Neural cell (in vitro differentiated cells): Measurements from ENCODE around the gene NRCAM. TPM values are rescaled to one million over a fixed set of nuclear protein-coding genes. Genes with fewer than 3 reads are reported as not detected.

ENCODE experiments used
- H2AFZ ChIP-seq: fragments of 200-600, 300-800 bp; sonication (generic), shearing (Covaris generic); 2 replicates; pipeline ENCODE4 v1.6.0; 2014; ENCODE audit warnings: low read depth, mild to moderate bottlenecking, antibody characterized with exemption, low read length, moderate library complexity
- H3F3A ChIP-seq: fragments of 200-600 bp; shearing (Covaris generic); 2 replicates; pipeline ENCODE4 v1.6.1; 2016; ENCODE audit warnings: mild to moderate bottlenecking, moderate library complexity, mixed read lengths, antibody characterized with exemption, low read length; ENCODE audit not compliant: insufficient read depth, poor library complexity, severe bottlenecking
- H3K27ac ChIP-seq: fragments of 200-600, 300-800 bp; sonication (generic), shearing (Covaris generic); 2 replicates; pipeline ENCODE4 v1.5.1; 2014; ENCODE audit warnings: mild to moderate bottlenecking, low read length, moderate library complexity
- H3K27me3 ChIP-seq: fragments of 300-800, 200-600 bp; sonication (generic), shearing (Covaris generic); 2 replicates; pipeline ENCODE4 v1.6.0; 2014; ENCODE audit warnings: mild to moderate bottlenecking, low read depth, low read length, moderate library complexity; ENCODE audit not compliant: insufficient read depth
- H3K36me3 ChIP-seq: fragments of 300-800, 200-600 bp; sonication (generic), shearing (Covaris generic); 2 replicates; pipeline ENCODE4 v1.5.1; 2014; ENCODE audit warnings: mild to moderate bottlenecking, antibody characterized with exemption, low read length, moderate library complexity; ENCODE audit not compliant: insufficient read depth
- H3K4me2 ChIP-seq: fragments of 300-800, 200-600 bp; sonication (generic), shearing (Covaris generic); 2 replicates; pipeline ENCODE4 v1.6.0; 2014; ENCODE audit warnings: mild to moderate bottlenecking, low read length
- H3K4me3 ChIP-seq: fragments of 300-800, 200-600 bp; sonication (generic), shearing (Covaris generic); 2 replicates; pipeline ENCODE4 v1.5.1; 2014; ENCODE audit warnings: mild to moderate bottlenecking, low read length, moderate library complexity
- H3K79me2 ChIP-seq: fragments of 200-600 bp; shearing (Covaris generic); replicated peaks from 2 replicates; pipeline ENCODE4 v1.6.0; 2014; ENCODE audit warnings: mild to moderate bottlenecking, low read length, moderate library complexity; ENCODE audit not compliant: insufficient read depth
- H3K9ac ChIP-seq: fragments of 300-800, 200-600 bp; sonication (generic), shearing (Covaris generic); 2 replicates; pipeline ENCODE4 v1.6.1; 2016; ENCODE audit warnings: mild to moderate bottlenecking, low read length, mixed read lengths
- H3K9me2 ChIP-seq: fragments of 200-600 bp; shearing (Covaris generic); 2 replicates; pipeline ENCODE4 v1.6.1; 2016; ENCODE audit warnings: mild to moderate bottlenecking, low read length, mixed read lengths; ENCODE audit not compliant: insufficient read depth
- H3K9me3 ChIP-seq: fragments of 200-600, 300-800 bp; sonication (generic), shearing (Covaris generic); 2 replicates; pipeline ENCODE4 v1.6.1; 2016; ENCODE audit warnings: mild to moderate bottlenecking, mixed run types, low read length, moderate library complexity, mixed read lengths
- H4K20me1 ChIP-seq: fragments of 200-600 bp; shearing (Covaris generic); 2 replicates; pipeline ENCODE4 v1.6.1; 2016; ENCODE audit warnings: mild to moderate bottlenecking, mixed run types; ENCODE audit not compliant: insufficient read depth
- EP300 ChIP-seq: fragments of 450-650 bp; conservative IDR thresholded peaks from 2 replicates; pipeline ENCODE4 v1.6.1; 2014; ENCODE audit warnings: antibody characterized with exemption, mild to moderate bottlenecking, moderate library complexity; ENCODE audit not compliant: poor library complexity, severe bottlenecking
- EZH2 ChIP-seq: fragments of 200-600, 300-800 bp; shearing (Covaris generic), sonication (generic); IDR thresholded peaks from 2 replicates; pipeline ENCODE4 v1.6.1; 2014; ENCODE audit warnings: antibody characterized with exemption, low read length, borderline replicate concordance, mild to moderate bottlenecking; ENCODE audit not compliant: insufficient read depth, poor library complexity, severe bottlenecking
- MXI1 ChIP-seq: fragments of 450-650 bp; conservative IDR thresholded peaks from 2 replicates; pipeline ENCODE4 v1.6.1; 2014; ENCODE audit warnings: antibody characterized with exemption, mild to moderate bottlenecking; ENCODE audit not compliant: poor library complexity, severe bottlenecking
- POLR2AphosphoS5 ChIP-seq: IDR thresholded peaks from 2 replicates; pipeline ENCODE4 v1.6.1; 2012
- RAD21 ChIP-seq: fragments of 450-650 bp; conservative IDR thresholded peaks from 2 replicates; pipeline ENCODE4 v1.6.1; 2014; ENCODE audit warnings: antibody characterized with exemption, mild to moderate bottlenecking, moderate library complexity
- SMC3 ChIP-seq: fragments of 450-650 bp; conservative IDR thresholded peaks from 2 replicates; pipeline ENCODE4 v1.6.1; 2014; ENCODE audit warnings: antibody characterized with exemption, mild to moderate bottlenecking, moderate library complexity; ENCODE audit not compliant: poor library complexity
- TAF1 ChIP-seq: IDR thresholded peaks from 2 replicates; pipeline ENCODE4 v1.6.1; 2012; ENCODE audit warnings: low read depth
- polyA plus RNA-seq: library from polyadenylated mRNA; depleted of rRNA; stranded (reverse); fragments of >200 nt; gene quantifications from 2 replicates; pipeline ENCODE4 v1.2.3, GENCODE V29; 2014
- TF ChIP-seq, protein P1 (sequence below): fragments of 450-650 bp; IDR thresholded peaks from 2 replicates; pipeline ENCODE4 v1.5.1; 2014; ENCODE audit warnings: antibody characterized with exemption, mild to moderate bottlenecking, moderate library complexity; ENCODE audit not compliant: poor library complexity, severe bottlenecking
- TF ChIP-seq, protein P2 (sequence below): IDR thresholded peaks from 2 replicates; pipeline ENCODE4 v1.6.1; 2012; ENCODE audit warnings: borderline replicate concordance

The NRCAM gene
- polyA plus RNA-seq, 1 donor from 2014 or later: 90.9 TPM

DNA sequence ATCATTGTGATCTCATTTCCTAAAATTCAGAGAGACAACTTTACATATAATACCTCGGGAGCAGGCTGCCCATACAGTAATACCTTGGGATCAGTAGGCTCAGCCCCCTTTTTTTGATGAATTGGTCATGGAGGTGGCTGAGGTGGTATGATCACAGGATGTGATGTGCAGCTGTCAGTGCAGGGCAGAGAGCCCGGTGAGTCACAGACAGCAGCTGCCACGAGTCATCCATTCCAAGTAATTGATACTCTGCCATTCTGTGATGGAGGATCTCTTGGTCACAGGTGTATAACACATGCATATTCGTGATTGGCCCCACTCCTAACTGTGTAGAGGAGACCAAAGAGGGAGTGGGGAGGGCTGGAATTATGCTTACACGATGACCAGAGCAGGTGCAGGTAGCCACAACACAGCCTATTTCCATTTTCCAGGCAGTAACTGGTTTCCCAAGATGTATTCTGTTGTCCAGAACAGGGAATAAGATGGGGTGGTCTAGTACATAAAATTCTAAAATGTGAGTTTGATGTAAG is 14.1 kb downstream of the NRCAM start:
- Histone ChIP-seq H3K4me3 (no peak overlapping the region), H3K36me3 (no peaks in the 10 kb centered on the region), H3K27me3 (no peaks in the 10 kb centered on the region), H3K79me2 (peaks cover 69% of the 10 kb centered on the region), H3K9ac (no peak overlapping the region), H4K20me1 (no peaks in the 10 kb centered on the region), H2AFZ (no peak overlapping the region), H3K4me2 (no peak overlapping the region), H3K9me2 (no peaks in the 10 kb centered on the region), H3K9me3 (no peaks in the 10 kb centered on the region), H3K27ac (no peak overlapping the region), H3F3A (no peaks in the 10 kb centered on the region)
- TF ChIP-seq, protein P1, sequence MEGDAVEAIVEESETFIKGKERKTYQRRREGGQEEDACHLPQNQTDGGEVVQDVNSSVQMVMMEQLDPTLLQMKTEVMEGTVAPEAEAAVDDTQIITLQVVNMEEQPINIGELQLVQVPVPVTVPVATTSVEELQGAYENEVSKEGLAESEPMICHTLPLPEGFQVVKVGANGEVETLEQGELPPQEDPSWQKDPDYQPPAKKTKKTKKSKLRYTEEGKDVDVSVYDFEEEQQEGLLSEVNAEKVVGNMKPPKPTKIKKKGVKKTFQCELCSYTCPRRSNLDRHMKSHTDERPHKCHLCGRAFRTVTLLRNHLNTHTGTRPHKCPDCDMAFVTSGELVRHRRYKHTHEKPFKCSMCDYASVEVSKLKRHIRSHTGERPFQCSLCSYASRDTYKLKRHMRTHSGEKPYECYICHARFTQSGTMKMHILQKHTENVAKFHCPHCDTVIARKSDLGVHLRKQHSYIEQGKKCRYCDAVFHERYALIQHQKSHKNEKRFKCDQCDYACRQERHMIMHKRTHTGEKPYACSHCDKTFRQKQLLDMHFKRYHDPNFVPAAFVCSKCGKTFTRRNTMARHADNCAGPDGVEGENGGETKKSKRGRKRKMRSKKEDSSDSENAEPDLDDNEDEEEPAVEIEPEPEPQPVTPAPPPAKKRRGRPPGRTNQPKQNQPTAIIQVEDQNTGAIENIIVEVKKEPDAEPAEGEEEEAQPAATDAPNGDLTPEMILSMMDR: no peak
- TF ChIP-seq EZH2 (no peak), MXI1 (no peak), RAD21 (no peak), SMC3 (no peak), EP300 (no peak), TAF1 (no peak), POLR2AphosphoS5 (no peak)
- TF ChIP-seq, protein P2, sequence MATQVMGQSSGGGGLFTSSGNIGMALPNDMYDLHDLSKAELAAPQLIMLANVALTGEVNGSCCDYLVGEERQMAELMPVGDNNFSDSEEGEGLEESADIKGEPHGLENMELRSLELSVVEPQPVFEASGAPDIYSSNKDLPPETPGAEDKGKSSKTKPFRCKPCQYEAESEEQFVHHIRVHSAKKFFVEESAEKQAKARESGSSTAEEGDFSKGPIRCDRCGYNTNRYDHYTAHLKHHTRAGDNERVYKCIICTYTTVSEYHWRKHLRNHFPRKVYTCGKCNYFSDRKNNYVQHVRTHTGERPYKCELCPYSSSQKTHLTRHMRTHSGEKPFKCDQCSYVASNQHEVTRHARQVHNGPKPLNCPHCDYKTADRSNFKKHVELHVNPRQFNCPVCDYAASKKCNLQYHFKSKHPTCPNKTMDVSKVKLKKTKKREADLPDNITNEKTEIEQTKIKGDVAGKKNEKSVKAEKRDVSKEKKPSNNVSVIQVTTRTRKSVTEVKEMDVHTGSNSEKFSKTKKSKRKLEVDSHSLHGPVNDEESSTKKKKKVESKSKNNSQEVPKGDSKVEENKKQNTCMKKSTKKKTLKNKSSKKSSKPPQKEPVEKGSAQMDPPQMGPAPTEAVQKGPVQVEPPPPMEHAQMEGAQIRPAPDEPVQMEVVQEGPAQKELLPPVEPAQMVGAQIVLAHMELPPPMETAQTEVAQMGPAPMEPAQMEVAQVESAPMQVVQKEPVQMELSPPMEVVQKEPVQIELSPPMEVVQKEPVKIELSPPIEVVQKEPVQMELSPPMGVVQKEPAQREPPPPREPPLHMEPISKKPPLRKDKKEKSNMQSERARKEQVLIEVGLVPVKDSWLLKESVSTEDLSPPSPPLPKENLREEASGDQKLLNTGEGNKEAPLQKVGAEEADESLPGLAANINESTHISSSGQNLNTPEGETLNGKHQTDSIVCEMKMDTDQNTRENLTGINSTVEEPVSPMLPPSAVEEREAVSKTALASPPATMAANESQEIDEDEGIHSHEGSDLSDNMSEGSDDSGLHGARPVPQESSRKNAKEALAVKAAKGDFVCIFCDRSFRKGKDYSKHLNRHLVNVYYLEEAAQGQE: no peak

DNA sequence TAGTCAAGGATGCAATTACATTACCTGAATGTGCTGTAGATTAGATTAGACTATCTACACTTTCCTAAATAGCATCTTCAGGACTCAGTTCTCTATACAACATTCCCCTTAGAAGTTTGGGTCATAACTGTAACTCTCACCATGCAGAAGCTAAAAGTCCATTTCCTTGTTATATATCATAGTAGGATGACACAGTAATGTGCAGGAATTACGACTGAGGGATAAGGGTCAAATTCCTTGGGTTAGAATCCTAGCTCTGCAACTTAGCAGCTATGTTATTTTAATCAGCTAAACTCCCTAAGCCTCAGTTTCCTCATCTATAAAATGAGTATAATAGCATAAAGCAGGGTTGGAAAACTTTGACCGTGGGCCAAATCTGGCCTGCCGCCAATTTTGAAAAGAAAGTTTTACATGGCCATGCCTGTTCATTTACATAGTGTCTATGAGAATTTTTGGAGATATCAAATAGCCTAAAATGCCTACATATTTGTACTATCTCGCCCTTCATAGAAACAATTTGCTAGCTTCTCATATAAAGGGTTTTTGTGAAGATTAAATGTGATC is 14.8 kb downstream of the NRCAM start:
- no peak overlapping the region for H3K4me2 ChIP-seq
- H3K9ac ChIP-seq: no peak overlapping the region
- no peaks in the 10 kb centered on the region for H4K20me1 ChIP-seq
- no peaks in the 10 kb centered on the region for H3K9me2 ChIP-seq
- no peaks in the 10 kb centered on the region for H3F3A ChIP-seq
- peaks cover 69% of the 10 kb centered on the region for H3K79me2 ChIP-seq
- H3K4me3 ChIP-seq: no peak overlapping the region
- H3K36me3 ChIP-seq: no peaks in the 10 kb centered on the region
- H3K27ac ChIP-seq: no peak overlapping the region
- no peak overlapping the region for H2AFZ ChIP-seq
- H3K27me3 ChIP-seq: no peaks in the 10 kb centered on the region
- H3K9me3 ChIP-seq: no peaks in the 10 kb centered on the region
- no peak for TF ChIP-seq SMC3
- TF ChIP-seq, protein P1: no peak
- TF ChIP-seq, protein P2: no peak
- no peak for TF ChIP-seq TAF1
- no peak for TF ChIP-seq EP300
- no peak for TF ChIP-seq EZH2
- TF ChIP-seq POLR2AphosphoS5: no peak
- no peak for TF ChIP-seq MXI1
- no peak for TF ChIP-seq RAD21
